HEK293 (cell line): Measurements from ENCODE around the gene ETV6.

ENCODE experiments used
- CTCF ChIA-PET: fragments of 350-600 bp; formaldehyde crosslinking; extraction: SDS; loops from one replicate; lab custom pipeline; 2021; ENCODE audit warnings: antibody characterized with exemption; lab: Yijun Ruan, JAX
- POLR2A ChIA-PET: fragments of 300-600 bp; formaldehyde crosslinking; extraction: SDS; loops from one replicate; lab custom pipeline; 2020; ENCODE audit warnings: antibody characterized with exemption, inconsistent platforms; lab: Yijun Ruan, JAX
- H3K27ac ChIP-seq: fragments of 200-500 bp; sonication (Bioruptor generic); 2 replicates; pipeline ENCODE4 v1.5.1; 2014; ENCODE audit warnings: low read depth, low read length, control low read depth, inconsistent platforms; ENCODE audit errors: extremely low read depth
- H3K36me3 ChIP-seq, 2 experiments: fragments of 200-500 bp in 1 of 2; sonication (Bioruptor generic) in 1 of 2; 1 replicate in 1 of 2; 2 replicates in 1 of 2; pipeline ENCODE4 v1.5.1; 2014 to 2017; ENCODE audit warnings: inconsistent platforms in 2 of 2, low read length in 2 of 2; ENCODE audit not compliant: control insufficient read depth in 2 of 2, insufficient read depth in 1 of 2
- H3K4me1 ChIP-seq: fragments of 200-500 bp; sonication (Bioruptor generic); 2 replicates; pipeline ENCODE4 v1.5.1; 2014; ENCODE audit warnings: mild to moderate bottlenecking, low read length, inconsistent platforms; ENCODE audit not compliant: control insufficient read depth, insufficient read depth
- H3K4me3 ChIP-seq: 2 replicates; pipeline ENCODE4 v1.5.1; 2011; ENCODE audit warnings: low read depth, mild to moderate bottlenecking, control low read depth, low read length, moderate library complexity
- H3K9me3 ChIP-seq: fragments of 200-500 bp; sonication (Bioruptor generic); 2 replicates; pipeline ENCODE4 v1.5.1; 2014; ENCODE audit warnings: low read depth, low read length, inconsistent platforms; ENCODE audit not compliant: control insufficient read depth, insufficient read depth
- AEBP2 ChIP-seq: fragments of 450-650 bp; formaldehyde crosslinking; IDR thresholded peaks from 2 replicates; pipeline ENCODE4 v1.5.1; 2016; ENCODE audit warnings: missing biosample characterization, missing genetic modification characterization, borderline replicate concordance
- BCL11B ChIP-seq: fragments of 450-650 bp; formaldehyde crosslinking; IDR thresholded peaks from 2 replicates; pipeline ENCODE4 v1.5.1; 2016; ENCODE audit warnings: low read depth, missing biosample characterization, missing genetic modification characterization
- HOXD13 ChIP-seq: sonication (generic); formaldehyde crosslinking; IDR thresholded peaks from 2 replicates; pipeline ENCODE4 v1.8.0; 2022; ENCODE audit warnings: missing genetic modification reagents, borderline replicate concordance
- KLF1 ChIP-seq: fragments of 450-650 bp; formaldehyde crosslinking; IDR thresholded peaks from 2 replicates; pipeline ENCODE4 v1.5.1; 2016; ENCODE audit warnings: missing biosample characterization, missing genetic modification characterization
- KLF16 ChIP-seq: fragments of 450-650 bp; formaldehyde crosslinking; IDR thresholded peaks from 2 replicates; pipeline ENCODE4 v1.5.1; 2017; ENCODE audit warnings: missing biosample characterization, missing genetic modification characterization
- KLF8 ChIP-seq: fragments of 450-650 bp; formaldehyde crosslinking; IDR thresholded peaks from 2 replicates; pipeline ENCODE4 v1.5.1; 2016; ENCODE audit warnings: missing biosample characterization, missing genetic modification characterization
- OSR2 ChIP-seq: fragments of 450-650 bp; formaldehyde crosslinking; IDR thresholded peaks from 2 replicates; pipeline ENCODE4 v1.5.1; 2016; ENCODE audit warnings: missing biosample characterization, missing genetic modification characterization
- OVOL3 ChIP-seq: fragments of 450-650 bp; formaldehyde crosslinking; IDR thresholded peaks from 2 replicates; pipeline ENCODE4 v1.5.1; 2016; ENCODE audit warnings: missing biosample characterization, missing genetic modification characterization
- PRDM6 ChIP-seq: fragments of 450-650 bp; formaldehyde crosslinking; IDR thresholded peaks from 2 replicates; pipeline ENCODE4 v1.5.1; 2017; ENCODE audit warnings: missing biosample characterization, missing genetic modification characterization
- SCRT1 ChIP-seq: fragments of 450-650 bp; formaldehyde crosslinking; IDR thresholded peaks from 2 replicates; pipeline ENCODE4 v1.5.1; 2016; ENCODE audit warnings: missing biosample characterization, missing genetic modification characterization, borderline replicate concordance
- TCF7L2 ChIP-seq: IDR thresholded peaks from 2 replicates; pipeline ENCODE4 v1.6.1; 2011; ENCODE audit warnings: low read depth, mild to moderate bottlenecking, inconsistent platforms, low read length, moderate library complexity, borderline replicate concordance
- ZBTB49 ChIP-seq: fragments of 450-650 bp; formaldehyde crosslinking; IDR thresholded peaks from 2 replicates; pipeline ENCODE4 v1.5.1; 2016; ENCODE audit warnings: missing biosample characterization, missing genetic modification characterization, low read depth
- ZEB2 ChIP-seq: fragments of 450-650 bp; formaldehyde crosslinking; IDR thresholded peaks from 2 replicates; pipeline ENCODE4 v1.5.1; 2016; ENCODE audit warnings: missing biosample characterization, missing genetic modification characterization
- ZFP3 ChIP-seq: fragments of 450-650 bp; formaldehyde crosslinking; IDR thresholded peaks from 2 replicates; pipeline ENCODE4 v1.5.1; 2016; ENCODE audit warnings: low read depth, missing biosample characterization, missing genetic modification characterization
- ZNF19 ChIP-seq: fragments of 450-650 bp; formaldehyde crosslinking; IDR thresholded peaks from 2 replicates; pipeline ENCODE4; 2016; ENCODE audit warnings: missing biosample characterization, missing genetic modification characterization, low read depth
- ZNF221 ChIP-seq: fragments of 450-650 bp; formaldehyde crosslinking; IDR thresholded peaks from 2 replicates; pipeline ENCODE4 v1.5.1; 2017; ENCODE audit warnings: missing biosample characterization, missing genetic modification characterization, borderline replicate concordance
- ZNF350 ChIP-seq: fragments of 450-650 bp; formaldehyde crosslinking; IDR thresholded peaks from 2 replicates; pipeline ENCODE4 v1.5.0; 2017; ENCODE audit warnings: missing biosample characterization, mild to moderate bottlenecking, missing genetic modification characterization
- ZNF394 ChIP-seq: fragments of 450-650 bp; formaldehyde crosslinking; IDR thresholded peaks from 2 replicates; pipeline ENCODE4 v1.5.1; 2016; ENCODE audit warnings: missing biosample characterization, missing genetic modification characterization, mild to moderate bottlenecking, moderate library complexity, borderline replicate concordance
- ZNF529 ChIP-seq: fragments of 450-650 bp; formaldehyde crosslinking; IDR thresholded peaks from 2 replicates; pipeline ENCODE4 v1.5.1; 2017; ENCODE audit warnings: missing genetic modification characterization, missing biosample characterization; ENCODE audit not compliant: insufficient replicate concordance
- ZNF558 ChIP-seq: fragments of 450-650 bp; formaldehyde crosslinking; IDR thresholded peaks from 2 replicates; pipeline ENCODE4 v1.5.1; 2016; ENCODE audit warnings: missing biosample characterization, missing genetic modification characterization
- ZNF626 ChIP-seq: fragments of 450-650 bp; sonication (Bioruptor Pico); formaldehyde crosslinking; IDR thresholded peaks from 2 replicates; pipeline ENCODE4 v1.5.1; 2018; ENCODE audit warnings: missing biosample characterization, missing genetic modification characterization, inconsistent platforms
- ZNF791 ChIP-seq: fragments of 450-650 bp; formaldehyde crosslinking; IDR thresholded peaks from 2 replicates; pipeline ENCODE4 v1.5.1; 2016; ENCODE audit warnings: missing biosample characterization, missing genetic modification characterization
- TF ChIP-seq, protein P1 (sequence below): fragments of 450-650 bp; formaldehyde crosslinking; IDR thresholded peaks from 2 replicates; pipeline ENCODE4 v1.5.1; 2017; ENCODE audit warnings: missing biosample characterization, missing genetic modification characterization
- TF ChIP-seq, protein P2 (sequence below): fragments of 450-650 bp; IDR thresholded peaks from 2 replicates; pipeline ENCODE4 v1.5.1; 2018; ENCODE audit warnings: missing biosample characterization, mild to moderate bottlenecking, missing genetic modification characterization

ETV6 gene

GRCh38 chr12:11761869-11762567 lies 112.5 kb downstream of the ETV6 start:
- no peak overlapping the region for H3K4me3 ChIP-seq
- H3K9me3 ChIP-seq: no peaks in the 10 kb centered on the region
- ChIA-PET POLR2A (no interaction called here), CTCF (interaction anchor here (1.0 to 1.1 kb wide), 2 partner anchors 28 to 31 kb away, joined by 3 to 5 read pairs; no protein-coding TSS in a partner anchor)
- H3K36me3 ChIP-seq: no peaks in the 10 kb centered on the region
- no peak overlapping the region for H3K27ac ChIP-seq
- TF ChIP-seq TCF7L2 (no peak), PRDM6 (tag by site-specific recombination) (no peak), ZBTB49 (tag by site-specific recombination) (no peak), KLF16 (tag by site-specific recombination) (no peak), ZEB2 (no peak), ZNF394 (tag by site-specific recombination) (no peak), ZNF558 (tag by site-specific recombination) (no peak), BCL11B (tag by site-specific recombination) (no peak), ZNF221 (no peak), KLF1 (no peak), ZNF350 (tag by site-specific recombination) (no peak), AEBP2 (tag by site-specific recombination) (no peak)
- TF ChIP-seq, protein P1, sequence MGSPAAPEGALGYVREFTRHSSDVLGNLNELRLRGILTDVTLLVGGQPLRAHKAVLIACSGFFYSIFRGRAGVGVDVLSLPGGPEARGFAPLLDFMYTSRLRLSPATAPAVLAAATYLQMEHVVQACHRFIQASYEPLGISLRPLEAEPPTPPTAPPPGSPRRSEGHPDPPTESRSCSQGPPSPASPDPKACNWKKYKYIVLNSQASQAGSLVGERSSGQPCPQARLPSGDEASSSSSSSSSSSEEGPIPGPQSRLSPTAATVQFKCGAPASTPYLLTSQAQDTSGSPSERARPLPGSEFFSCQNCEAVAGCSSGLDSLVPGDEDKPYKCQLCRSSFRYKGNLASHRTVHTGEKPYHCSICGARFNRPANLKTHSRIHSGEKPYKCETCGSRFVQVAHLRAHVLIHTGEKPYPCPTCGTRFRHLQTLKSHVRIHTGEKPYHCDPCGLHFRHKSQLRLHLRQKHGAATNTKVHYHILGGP: no peak
- TF ChIP-seq, all 188 proteins: peak for 0
- H3K4me1 ChIP-seq: no peaks in the 10 kb centered on the region

DNA sequence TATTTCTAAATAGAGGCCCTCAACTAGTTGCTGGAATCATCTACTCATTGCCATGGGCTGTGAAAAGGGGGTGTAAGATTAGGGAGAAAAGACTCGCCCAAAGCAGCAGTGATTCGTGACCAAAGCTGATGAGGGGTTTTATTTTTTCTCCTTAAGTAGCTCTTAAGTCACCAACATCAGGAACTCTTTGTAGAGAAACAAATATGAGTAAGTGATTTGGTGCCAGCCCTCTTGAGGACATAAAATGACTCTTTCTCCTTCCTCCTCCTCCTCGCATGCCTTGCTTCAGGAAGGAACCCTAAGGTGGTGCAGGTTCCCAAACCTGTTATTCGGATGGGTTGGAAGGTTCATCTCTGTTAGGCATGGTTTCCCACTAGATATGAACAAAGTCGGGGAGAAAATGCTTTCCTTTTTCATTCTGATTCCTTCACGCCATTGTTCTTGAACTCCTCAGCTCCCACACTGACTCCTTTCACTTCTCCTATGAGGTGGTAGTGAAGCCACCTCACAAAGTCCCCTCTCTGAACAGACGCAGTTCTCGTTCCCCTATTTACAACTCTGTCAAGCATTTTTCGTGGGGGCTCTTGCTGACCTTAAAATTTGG lies 113.4 kb downstream of the ETV6 start:
- ChIA-PET POLR2A (no interaction called here), CTCF (interaction anchor here (1.0 to 1.1 kb wide), 2 partner anchors 28 to 32 kb away, joined by 3 to 5 read pairs; no protein-coding TSS in a partner anchor)
- Histone ChIP-seq H3K4me1 (no peaks in the 10 kb centered on the region), H3K4me3 (no peak overlapping the region), H3K9me3 (no peaks in the 10 kb centered on the region), H3K36me3 (no peaks in the 10 kb centered on the region), H3K27ac (no peak overlapping the region)
- TF ChIP-seq ZNF19 (tag by site-specific recombination) (no peak), ZNF791 (tag by site-specific recombination) (no peak), OVOL3 (tag by site-specific recombination) (no peak), ZNF626 (tag by site-specific recombination) (no peak), HOXD13 (no peak), KLF8 (tag by site-specific recombination) (no peak), OSR2 (tag by site-specific recombination) (no peak), SCRT1 (tag by site-specific recombination) (no peak), ZNF529 (tag by site-specific recombination) (no peak), ZFP3 (no peak), ZNF394 (tag by site-specific recombination) (no peak)
- TF ChIP-seq, protein P2, sequence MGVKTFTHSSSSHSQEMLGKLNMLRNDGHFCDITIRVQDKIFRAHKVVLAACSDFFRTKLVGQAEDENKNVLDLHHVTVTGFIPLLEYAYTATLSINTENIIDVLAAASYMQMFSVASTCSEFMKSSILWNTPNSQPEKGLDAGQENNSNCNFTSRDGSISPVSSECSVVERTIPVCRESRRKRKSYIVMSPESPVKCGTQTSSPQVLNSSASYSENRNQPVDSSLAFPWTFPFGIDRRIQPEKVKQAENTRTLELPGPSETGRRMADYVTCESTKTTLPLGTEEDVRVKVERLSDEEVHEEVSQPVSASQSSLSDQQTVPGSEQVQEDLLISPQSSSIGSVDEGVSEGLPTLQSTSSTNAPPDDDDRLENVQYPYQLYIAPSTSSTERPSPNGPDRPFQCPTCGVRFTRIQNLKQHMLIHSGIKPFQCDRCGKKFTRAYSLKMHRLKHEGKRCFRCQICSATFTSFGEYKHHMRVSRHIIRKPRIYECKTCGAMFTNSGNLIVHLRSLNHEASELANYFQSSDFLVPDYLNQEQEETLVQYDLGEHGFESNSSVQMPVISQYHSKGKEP: no peak
